ENCODE measurements around the gene ACSM3. TPM values are rescaled to one million over a fixed set of nuclear protein-coding genes. Genes with fewer than 3 reads are reported as not detected.

ACSM3 gene
- total RNA-seq, 6 experiments from 2014 or later = 0.12 to 0.48 (median 0.21) TPM; not detected in 1

GRCh38 chr16:20741554-20742285 lies 22.1 kb upstream of the ACSM3 start, which contains the start of gene THUMPD1:
TSS of gene THUMPD1 (minus strand) at chr16:20741818. CDS start at chr16:20741739, 79 bp downstream.
- peaks cover 8% of the 10 kb centered on the region for H3K4me1 Mint-ChIP-seq (ENCODE audit: low read depth)
- TF ChIP-seq CTCF (IDR thresholded peaks at IDR 0.05) = 0 out of 2 replicates have a peak, but pooled peaks have one; percentile 20
- H3K27me3 Mint-ChIP-seq (ENCODE audit: insufficient read depth) = peaks cover 4% of the 10 kb centered on the region; the same call in 1 of the 2 replicates
- H3K36me3 Mint-ChIP-seq (ENCODE audit: low read depth) = peaks cover 11% of the 10 kb centered on the region
- H3K4me3 Mint-ChIP-seq = peak within 1 kb of the TSS; percentile 98
- H3K9me3 Mint-ChIP-seq = no peaks in the 10 kb centered on the region
- H3K27ac Mint-ChIP-seq = peak within 1 kb of the TSS; percentile 89
- DNase-seq = peak; percentile 93

- H3K9me3 Mint-ChIP-seq = no peaks in the 10 kb centered on the region
- H3K27ac Mint-ChIP-seq = no peak overlapping the region
- peaks cover 4% of the 10 kb centered on the region; the same call in 1 of the 2 replicates for H3K27me3 Mint-ChIP-seq (ENCODE audit: insufficient read depth)
These were observed 20.2 kb upstream of the ACSM3 start for GRCh38 chr16:20743591-20743990.

GRCh38 chr16:20744922-20745440 lies 18.8 kb upstream of the ACSM3 start:
- no peaks in the 10 kb centered on the region for H3K9me3 Mint-ChIP-seq
- H3K27ac Mint-ChIP-seq = no peak overlapping the region
- no peak for DNase-seq
- no peak overlapping the region for H3K4me3 Mint-ChIP-seq
- H3K36me3 Mint-ChIP-seq (ENCODE audit: low read depth) = peaks cover 5% of the 10 kb centered on the region; the same call in 1 of the 2 replicates
- peaks cover 4% of the 10 kb centered on the region; the same call in 1 of the 2 replicates for H3K27me3 Mint-ChIP-seq (ENCODE audit: insufficient read depth)
- H3K4me1 Mint-ChIP-seq (ENCODE audit: low read depth) = peaks cover 8% of the 10 kb centered on the region
- TF ChIP-seq CTCF (IDR thresholded peaks at IDR 0.05) = no peak

More at GRCh38 chr16:20743591-20743990, 20.2 kb upstream of the ACSM3 start:
- H3K4me1 Mint-ChIP-seq (ENCODE audit: low read depth) = peaks cover 8% of the 10 kb centered on the region
- no peak for DNase-seq
- peaks cover 5% of the 10 kb centered on the region; the same call in 1 of the 2 replicates for H3K36me3 Mint-ChIP-seq (ENCODE audit: low read depth)
- no peak for TF ChIP-seq CTCF (IDR thresholded peaks at IDR 0.05)
- no peak overlapping the region for H3K4me3 Mint-ChIP-seq

- peaks cover 1% of the 10 kb centered on the region; the same call in 1 of the 2 replicates for H3K27me3 Mint-ChIP-seq (ENCODE audit: insufficient read depth)
- H3K36me3 Mint-ChIP-seq (ENCODE audit: low read depth) = no peaks in the 10 kb centered on the region
- no peaks in the 10 kb centered on the region for H3K4me1 Mint-ChIP-seq (ENCODE audit: low read depth)
- no peaks in the 10 kb centered on the region for H3K9me3 Mint-ChIP-seq
- no peak overlapping the region for H3K4me3 Mint-ChIP-seq
- no peak for TF ChIP-seq CTCF (IDR thresholded peaks at IDR 0.05)
- H3K27ac Mint-ChIP-seq = no peak overlapping the region
- no peak for DNase-seq
These were observed 17.4 kb upstream of the ACSM3 start for GRCh38 chr16:20746461-20746860.

GRCh38 chr16:20747030-20747816 lies 16.6 kb upstream of the ACSM3 start:
- Mint-ChIP-seq H3K27me3 (ENCODE audit: insufficient read depth) (peaks cover 4% of the 10 kb centered on the region; the same call in 1 of the 2 replicates), H3K4me3 (no peak overlapping the region), H3K4me1 (ENCODE audit: low read depth) (no peaks in the 10 kb centered on the region), H3K36me3 (ENCODE audit: low read depth) (no peaks in the 10 kb centered on the region), H3K27ac (no peak overlapping the region), H3K9me3 (no peaks in the 10 kb centered on the region)
- no peak for DNase-seq
- TF ChIP-seq CTCF (IDR thresholded peaks at IDR 0.05) = no peak

Measured in HFFc6 (cell line).